Cardiac fibroblast (primary cell): Measurements from ENCODE around the gene SURF6.

Experiments
- DNase-seq, 2 donors: peaks; one replicate each; pipeline versions ENCODE4 v3.0.0 to v3.0.0-alpha.2; 2010; ENCODE audit warnings: low read depth in 2 of 2
- H3K4me3 ChIP-seq, 2 donors: replicated peaks in 1 of 2; 1 replicate in 1 of 2; 2 replicates in 1 of 2; pipeline ENCODE4 v1.5.1; 2011; ENCODE audit warnings: low read depth in 2 of 2, low read length in 2 of 2, mild to moderate bottlenecking in 2 of 2, moderate library complexity in 1 of 2
- CTCF ChIP-seq: IDR thresholded peaks from one replicate; pipeline ENCODE4 v1.5.1; 2011; ENCODE audit warnings: low read depth, mild to moderate bottlenecking, low read length, inconsistent platforms

SURF6 gene

GRCh38 chr9:133353548-133353947, 17.6 kb upstream of the SURF6 start:
- no peak for DNase-seq
- H3K4me3 ChIP-seq = no peak overlapping the region
- no peak for TF ChIP-seq CTCF

- H3K4me3 ChIP-seq = no peak overlapping the region
- DNase-seq = no peak
- TF ChIP-seq CTCF = no peak
Observed at GRCh38 chr9:133352635-133353340, 16.8 kb upstream of the SURF6 start.

- peak; percentile 78 for TF ChIP-seq CTCF
- H3K4me3 ChIP-seq = no peak overlapping the region
- peak; percentile 70 to 81 for DNase-seq
Observed at GRCh38 chr9:133351908-133352634, 16.1 kb upstream of the SURF6 start.

GRCh38 chr9:133351526-133351907, 15.5 kb upstream of the SURF6 start:
- TF ChIP-seq CTCF = no peak
- H3K4me3 ChIP-seq = no peak overlapping the region
- DNase-seq = peak in 1 of 2 donors; percentile 16

- no peak for TF ChIP-seq CTCF
- DNase-seq = no peak
- peak overlapping the region in 1 of 2 donors; percentile 99 for H3K4me3 ChIP-seq
Observed at GRCh38 chr9:133349965-133350616, 14.1 kb upstream of the SURF6 start.

GRCh38 chr9:133348718-133349573, 13.0 kb upstream of the SURF6 start:
- DNase-seq = no peak
- no peak for TF ChIP-seq CTCF
- peak overlapping the region; percentile 98 to 99 for H3K4me3 ChIP-seq
